Duodenal mucosa (tissue), 2 donors: ENCODE data around the gene WDR91.

ENCODE experiments used
- H3K27ac ChIP-seq: one replicate; pipeline ENCODE4 v1.7.0; 2013; ENCODE audit warnings: low read depth, low read length
- H3K27me3 ChIP-seq, 2 donors: one replicate each; pipeline ENCODE4 v1.7.0; 2013; ENCODE audit warnings: low read length in 2 of 2, control low read depth in 1 of 2; ENCODE audit not compliant: insufficient read depth in 2 of 2, control insufficient read depth in 1 of 2
- H3K36me3 ChIP-seq, 2 donors: one replicate each; pipeline ENCODE4 v1.7.0; 2013; ENCODE audit warnings: low read length in 2 of 2, control low read depth in 1 of 2; ENCODE audit not compliant: insufficient read depth in 2 of 2, control insufficient read depth in 1 of 2
- H3K4me1 ChIP-seq, 2 donors: one replicate each; pipeline ENCODE4 v1.7.0; 2013; ENCODE audit warnings: low read length in 2 of 2, control low read depth in 1 of 2; ENCODE audit not compliant: insufficient read depth in 2 of 2, control insufficient read depth in 1 of 2
- H3K4me3 ChIP-seq, 2 donors: one replicate each; pipeline ENCODE4 v1.7.0; 2013; ENCODE audit warnings: low read length in 2 of 2, low read depth in 1 of 2
- H3K9ac ChIP-seq, 2 donors: one replicate each; pipeline ENCODE4 v1.7.0; 2013; ENCODE audit warnings: low read length in 2 of 2, low read depth in 1 of 2
- H3K9me3 ChIP-seq, 2 donors: one replicate each; pipeline ENCODE4 v1.7.0; 2013; ENCODE audit warnings: low read length in 2 of 2, control low read depth in 1 of 2; ENCODE audit not compliant: control insufficient read depth in 1 of 2

WDR91 gene

DNA sequence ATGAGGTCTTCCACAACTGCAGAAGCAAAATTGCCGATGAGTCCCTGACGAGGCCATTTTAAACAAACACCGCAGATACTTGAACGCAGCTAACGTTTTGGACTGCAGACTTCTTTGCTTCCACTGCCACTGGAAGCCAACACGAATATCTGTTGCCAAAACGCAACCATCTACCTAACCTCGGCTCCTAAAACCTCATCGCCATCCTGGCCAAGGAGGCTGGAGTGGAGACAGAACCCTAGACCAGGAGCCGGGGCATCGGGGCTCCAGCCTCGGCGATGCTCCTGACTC lies 493 bp downstream of the WDR91 start:
- H3K4me1 ChIP-seq, result peaks cover 11 to 16% of the 10 kb centered on the region in 2 donors
- H3K4me3 ChIP-seq, result peak overlapping the region; percentile 92 to 95
- H3K27me3 ChIP-seq, result no peaks in the 10 kb centered on the region
- peak overlapping the region; percentile 83 to 88 for H3K9ac ChIP-seq
- peaks cover 0 to 2% of the 10 kb centered on the region in 2 donors for H3K36me3 ChIP-seq
- H3K9me3 ChIP-seq, result no peaks in the 10 kb centered on the region
- H3K27ac ChIP-seq, result peak overlapping the region; percentile 69

DNA sequence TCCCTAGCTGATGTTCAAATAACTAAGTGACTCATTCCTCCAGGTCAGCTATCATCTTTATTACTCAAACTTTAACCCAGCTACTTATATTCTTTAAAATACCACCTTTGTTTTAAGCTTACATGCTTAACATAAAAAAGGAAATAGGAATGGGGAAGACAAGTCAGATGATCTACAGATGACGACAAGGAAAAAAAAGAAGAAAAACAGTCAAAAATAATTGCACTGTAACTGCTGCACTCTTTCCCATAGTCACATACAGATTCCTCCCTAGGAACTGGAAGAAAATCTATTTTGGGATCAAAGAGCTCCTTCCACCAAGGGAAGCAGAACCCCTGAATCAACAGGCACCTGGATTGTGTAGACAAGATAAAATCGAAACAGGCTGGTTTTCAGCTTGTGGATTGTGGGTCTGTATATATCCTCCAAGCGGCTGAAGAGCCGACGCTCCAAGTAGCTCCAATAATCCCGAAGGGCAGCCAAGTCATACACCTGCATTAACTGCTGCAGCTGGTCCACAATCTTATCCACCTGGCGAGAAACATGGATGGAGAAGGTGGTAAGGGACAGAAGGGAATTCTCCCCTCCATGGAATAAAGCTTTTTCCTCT lies 2.0 kb downstream of the WDR91 start:
- Histone ChIP-seq H3K9me3 (no peaks in the 10 kb centered on the region), H3K4me1 (peaks cover 11 to 16% of the 10 kb centered on the region in 2 donors), H3K27ac (no peak overlapping the region), H3K9ac (no peak overlapping the region), H3K36me3 (peaks cover 0 to 11% of the 10 kb centered on the region in 2 donors), H3K27me3 (no peaks in the 10 kb centered on the region), H3K4me3 (no peak overlapping the region)

DNA sequence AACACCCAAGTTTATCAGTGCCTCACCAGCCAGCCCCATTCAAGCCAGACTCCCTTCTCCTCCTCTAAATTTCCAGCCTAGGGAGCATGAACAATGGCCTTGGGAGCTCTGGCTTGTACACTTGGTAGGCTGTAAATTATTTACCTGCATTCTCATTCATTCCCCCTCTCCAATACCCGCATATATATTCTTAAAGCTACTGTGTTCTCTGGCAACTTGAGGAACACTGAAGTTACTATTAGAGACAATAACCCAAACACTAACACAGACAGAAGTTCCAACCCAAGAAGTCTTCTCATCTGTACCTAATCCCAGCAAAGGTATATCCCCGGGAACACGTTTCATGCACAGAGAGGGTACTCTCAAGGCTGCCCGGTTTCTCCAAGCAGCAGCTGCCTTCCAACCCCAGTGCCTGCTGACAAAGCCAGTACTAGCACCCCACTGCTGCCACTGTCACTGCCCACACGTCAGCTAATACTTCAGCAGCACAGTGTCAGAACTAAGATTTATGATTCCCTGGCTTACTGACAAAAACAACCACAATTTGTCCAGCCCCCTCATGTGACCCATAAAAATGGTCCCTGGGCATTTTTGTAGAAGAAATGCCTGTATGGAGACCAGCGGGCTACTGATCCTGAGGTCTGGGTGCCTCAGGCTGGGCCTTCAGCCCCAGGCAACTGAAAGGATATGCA lies 3.1 kb downstream of the WDR91 start:
- Histone ChIP-seq H3K27ac (peak overlapping the region; percentile 60), H3K9ac (no peak overlapping the region), H3K36me3 (peaks cover 0 to 21% of the 10 kb centered on the region in 2 donors), H3K27me3 (no peaks in the 10 kb centered on the region), H3K9me3 (no peaks in the 10 kb centered on the region), H3K4me1 (peaks cover 11 to 16% of the 10 kb centered on the region in 2 donors), H3K4me3 (no peak overlapping the region)

DNA sequence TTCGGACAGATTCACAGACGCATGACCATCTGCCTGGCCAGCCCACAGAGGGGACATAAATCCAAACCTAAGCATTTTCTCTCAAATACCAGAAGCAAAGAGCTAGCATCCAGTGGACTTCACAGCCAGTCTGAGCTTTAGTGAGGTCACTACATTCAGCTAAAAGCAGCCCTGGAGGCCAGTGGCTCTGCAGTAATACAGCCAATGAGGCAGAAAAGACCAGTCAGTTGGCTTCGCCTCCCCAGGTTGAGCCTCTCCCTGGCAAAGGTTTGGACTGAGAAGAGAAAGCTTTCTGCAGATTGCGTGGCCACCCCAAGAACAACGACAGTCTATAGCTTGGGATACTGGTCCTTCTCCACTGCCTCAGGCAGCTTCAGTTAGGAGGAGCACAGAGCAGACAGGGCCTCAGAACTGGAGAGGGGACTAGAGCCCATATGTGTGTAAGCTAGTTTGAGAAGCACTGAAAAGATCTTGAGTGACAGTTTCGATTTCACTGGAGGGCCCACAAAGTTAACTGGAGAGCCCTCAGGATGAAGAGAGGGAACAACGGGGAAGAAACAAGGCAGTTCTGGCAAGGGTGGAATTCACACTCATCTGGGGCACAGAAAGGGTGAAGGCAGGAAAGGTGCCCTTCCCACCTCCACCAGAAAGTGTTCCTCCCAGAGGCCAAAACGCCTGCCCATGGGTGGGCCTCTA lies 3.8 kb downstream of the WDR91 start:
- H3K9me3 ChIP-seq, result no peaks in the 10 kb centered on the region
- peaks cover 11 to 16% of the 10 kb centered on the region in 2 donors for H3K4me1 ChIP-seq
- H3K9ac ChIP-seq, result no peak overlapping the region
- peaks cover 0 to 25% of the 10 kb centered on the region in 2 donors for H3K36me3 ChIP-seq
- peak overlapping the region; percentile 38 for H3K27ac ChIP-seq
- no peak overlapping the region for H3K4me3 ChIP-seq
- H3K27me3 ChIP-seq, result no peaks in the 10 kb centered on the region

DNA sequence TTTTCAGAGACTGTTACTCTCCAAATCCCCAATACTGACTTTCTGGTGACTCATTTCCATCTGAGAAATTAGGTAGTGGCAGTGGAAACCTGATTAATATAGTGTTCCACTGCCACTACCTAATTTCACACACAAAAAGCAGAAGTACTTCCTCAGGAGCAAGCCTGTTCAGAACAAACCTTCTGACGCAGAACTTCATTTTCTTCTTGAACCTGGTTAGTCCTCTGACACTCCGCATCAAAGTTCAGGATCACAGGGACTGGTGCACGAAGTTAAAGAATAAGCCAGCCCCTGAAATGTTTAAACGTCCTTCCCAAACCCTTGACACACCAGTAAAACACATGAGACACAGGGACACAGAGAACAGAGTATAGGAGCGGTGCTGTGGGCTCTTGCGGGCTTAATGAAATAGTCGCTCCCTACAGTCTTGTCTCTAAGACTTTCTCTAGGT lies 4.4 kb downstream of the WDR91 start:
- no peaks in the 10 kb centered on the region for H3K27me3 ChIP-seq
- no peaks in the 10 kb centered on the region for H3K9me3 ChIP-seq
- peaks cover 11 to 16% of the 10 kb centered on the region in 2 donors for H3K4me1 ChIP-seq
- peaks cover 0 to 25% of the 10 kb centered on the region in 2 donors for H3K36me3 ChIP-seq
- H3K4me3 ChIP-seq, result no peak overlapping the region
- peak overlapping the region; percentile 38 for H3K27ac ChIP-seq
- H3K9ac ChIP-seq, result no peak overlapping the region

DNA sequence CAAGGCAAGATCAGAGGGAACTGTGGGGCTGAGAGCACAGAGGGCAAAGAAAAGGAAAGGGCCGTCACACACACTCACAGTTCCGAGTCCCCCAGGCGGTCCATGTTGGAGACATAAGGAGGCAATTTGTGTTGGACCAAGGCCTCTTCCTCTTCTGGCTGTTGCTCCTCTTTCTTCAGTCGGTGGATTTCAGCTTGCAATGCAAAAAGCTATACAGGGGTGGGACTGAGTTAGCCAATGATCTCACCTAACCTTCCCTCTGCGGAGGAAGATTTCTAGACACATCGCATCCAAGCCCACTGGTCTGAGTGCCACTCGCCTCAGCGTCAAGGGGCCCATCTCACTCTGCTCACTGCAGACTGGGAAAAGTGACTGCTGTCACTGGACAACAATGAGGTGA lies 5.5 kb downstream of the WDR91 start:
- H3K9me3 ChIP-seq, result no peaks in the 10 kb centered on the region
- no peak overlapping the region for H3K27ac ChIP-seq
- H3K36me3 ChIP-seq, result peaks cover 0 to 28% of the 10 kb centered on the region in 2 donors
- peaks cover 10 to 16% of the 10 kb centered on the region in 2 donors for H3K4me1 ChIP-seq
- H3K4me3 ChIP-seq, result no peak overlapping the region
- no peaks in the 10 kb centered on the region for H3K27me3 ChIP-seq
- H3K9ac ChIP-seq, result no peak overlapping the region

DNA sequence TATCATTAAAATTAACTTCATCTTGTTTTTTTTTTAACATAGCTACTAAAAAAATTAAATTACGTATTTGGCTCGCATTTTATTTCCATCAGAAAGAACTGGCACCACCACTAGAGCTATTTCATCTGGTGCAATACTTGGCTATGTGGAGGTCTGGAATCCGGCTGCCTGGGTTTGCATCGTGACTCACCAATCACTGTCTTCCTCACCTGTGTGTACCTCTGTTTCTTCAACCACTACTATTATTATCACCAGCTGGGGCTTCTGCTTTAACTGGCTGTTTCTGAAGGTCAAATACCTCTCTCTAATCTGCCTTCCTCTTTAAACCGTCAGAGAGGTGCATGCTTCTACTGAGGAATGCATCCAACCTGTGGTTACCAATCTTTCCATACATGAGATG lies 6.5 kb downstream of the WDR91 start:
- Histone ChIP-seq H3K9me3 (no peaks in the 10 kb centered on the region), H3K4me3 (no peak overlapping the region), H3K4me1 (peaks cover 4 to 11% of the 10 kb centered on the region in 2 donors), H3K36me3 (peaks cover 0 to 38% of the 10 kb centered on the region in 2 donors), H3K27me3 (no peaks in the 10 kb centered on the region), H3K9ac (no peak overlapping the region), H3K27ac (no peak overlapping the region)

DNA sequence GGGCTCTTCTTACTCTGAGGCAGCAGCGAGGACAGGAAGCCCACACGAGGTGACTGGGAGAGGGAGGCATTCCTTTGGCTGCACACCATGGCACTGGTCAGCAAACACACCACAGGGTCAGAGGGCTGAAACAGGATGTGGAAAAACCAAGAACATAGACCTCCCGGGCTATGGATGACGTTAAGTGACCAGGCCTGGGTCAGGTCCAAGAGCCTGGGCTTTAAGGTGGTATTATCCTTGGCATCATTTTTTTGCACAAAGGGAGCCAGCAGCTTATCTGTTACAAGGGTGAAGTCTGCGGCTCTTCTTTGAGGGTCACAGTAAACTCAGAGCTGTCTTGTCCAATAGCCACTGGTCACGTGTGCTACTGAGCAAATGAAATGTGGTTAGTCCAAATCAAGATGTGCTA lies 7.0 kb downstream of the WDR91 start:
- Histone ChIP-seq H3K9ac (no peak overlapping the region), H3K27ac (no peak overlapping the region), H3K27me3 (no peaks in the 10 kb centered on the region), H3K4me1 (peaks cover 4 to 6% of the 10 kb centered on the region in 2 donors), H3K9me3 (no peaks in the 10 kb centered on the region), H3K36me3 (peaks cover 0 to 43% of the 10 kb centered on the region in 2 donors), H3K4me3 (no peak overlapping the region)

DNA sequence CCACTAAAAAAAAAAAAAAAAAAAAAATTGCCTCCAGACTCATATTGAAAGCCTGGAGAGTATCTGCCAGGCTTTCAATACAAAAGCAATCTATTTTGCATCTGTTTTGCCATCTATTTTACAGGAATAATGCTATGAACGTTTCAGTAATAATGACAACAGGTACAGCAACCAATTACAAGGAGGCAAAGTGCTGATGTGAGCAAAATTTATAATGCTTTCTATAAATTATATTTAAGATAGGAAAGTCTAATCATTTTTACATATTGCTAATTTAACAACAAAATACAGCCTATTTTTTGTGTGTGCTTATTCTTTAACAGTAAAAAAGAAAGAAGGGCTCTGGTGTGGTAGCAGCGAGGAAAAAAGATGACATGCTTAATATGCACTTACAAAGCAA lies 10.0 kb downstream of the WDR91 start:
- Histone ChIP-seq H3K9me3 (no peaks in the 10 kb centered on the region), H3K36me3 (peaks cover 0 to 66% of the 10 kb centered on the region in 2 donors), H3K4me3 (no peak overlapping the region), H3K9ac (no peak overlapping the region), H3K27me3 (no peaks in the 10 kb centered on the region), H3K27ac (no peak overlapping the region), H3K4me1 (no peaks in the 10 kb centered on the region)

DNA sequence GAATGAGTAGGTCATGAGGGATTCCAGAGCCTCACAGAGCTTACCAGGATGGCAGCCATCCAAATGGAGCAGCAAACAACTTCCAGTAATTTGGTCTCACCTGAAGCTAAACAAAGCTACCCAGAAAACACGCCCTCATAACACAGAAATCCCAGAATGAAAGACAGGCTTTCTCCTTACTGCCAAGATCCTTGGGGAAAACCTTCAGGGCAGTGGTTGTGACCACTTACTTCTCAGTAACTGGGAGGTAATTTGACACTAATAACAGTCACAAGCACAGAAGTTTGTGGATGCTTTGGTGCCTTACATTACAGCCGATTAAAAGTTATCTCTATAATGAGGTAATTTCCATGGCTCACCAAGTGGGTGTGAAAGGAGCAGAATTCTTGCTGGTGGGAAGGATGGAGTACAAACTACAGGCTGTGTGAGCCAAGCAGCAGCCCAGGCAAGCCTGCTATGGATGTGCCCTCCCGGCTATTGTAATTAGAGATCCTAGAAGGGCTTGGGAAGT lies 10.4 kb downstream of the WDR91 start:
- peaks cover 0 to 69% of the 10 kb centered on the region in 2 donors for H3K36me3 ChIP-seq
- no peak overlapping the region for H3K9ac ChIP-seq
- no peaks in the 10 kb centered on the region for H3K9me3 ChIP-seq
- no peak overlapping the region for H3K4me3 ChIP-seq
- H3K27me3 ChIP-seq, result no peaks in the 10 kb centered on the region
- H3K27ac ChIP-seq, result no peak overlapping the region
- H3K4me1 ChIP-seq, result no peaks in the 10 kb centered on the region
